Adrenal gland (tissue), 12 donors: ENCODE data around the gene TEX35. TPM values are rescaled to one million over a fixed set of nuclear protein-coding genes. Genes with fewer than 3 reads are reported as not detected.

Source experiments
- DNase-seq, 7 donors: peaks; one replicate each; pipeline ENCODE4 v3.0.0-alpha.2; 2019 to 2020
- H3K27ac ChIP-seq, 5 donors: fragments of 200-600 bp; sonication (generic) in 4 of 5; 1 replicate in 3 of 5; 2 replicates in 2 of 5; pipeline versions ENCODE4 v1.5.1 to v1.8.0; 2016 to 2020; ENCODE audit warnings: mild to moderate bottlenecking in 1 of 5
- H3K27me3 ChIP-seq: fragments of 200-600 bp; 2 replicates; pipeline ENCODE4 v1.8.0; 2021
- H3K36me3 ChIP-seq, 2 donors: fragments of 200-600 bp; replicated peaks in 1 of 2; 1 replicate in 1 of 2; 2 replicates in 1 of 2; pipeline versions ENCODE4 v1.5.1 to v1.8.0; 2018 to 2022
- H3K4me1 ChIP-seq, 2 donors: fragments of 200-600 bp; replicated peaks in 1 of 2; 1 replicate in 1 of 2; 2 replicates in 1 of 2; pipeline versions ENCODE4 v1.5.1 to v1.8.0; 2018 to 2021
- H3K4me3 ChIP-seq, 4 donors: fragments of 200-600 bp; sonication (generic) in 3 of 4; one replicate each; pipeline ENCODE4 v1.5.1; 2016 to 2018
- H3K9me3 ChIP-seq, 3 donors: fragments of 200-600 bp; sonication (generic) in 1 of 3; replicated peaks in 1 of 3; 1 replicate in 2 of 3; 2 replicates in 1 of 3; pipeline versions ENCODE4 v1.5.1 to v1.8.0; 2016 to 2021
- CTCF ChIP-seq, 6 experiments: fragments of 450-650 bp in 4 of 6; fragments of 200-600 bp in 2 of 6; sonication (generic) in 1 of 6; IDR thresholded peaks; 1 replicate in 5 of 6; 2 replicates in 1 of 6; pipeline versions ENCODE4 v1.5.1 to v1.8.0; 2016 to 2021; ENCODE audit warnings: antibody characterized with exemption in 6 of 6, mild to moderate bottlenecking in 2 of 6, moderate library complexity in 1 of 6
- POLR2A ChIP-seq, 2 donors: fragments of 450-650 bp; IDR thresholded peaks; one replicate each; pipeline ENCODE4 v1.6.1; 2017; ENCODE audit warnings: antibody characterized with exemption in 2 of 2, mild to moderate bottlenecking in 2 of 2, moderate library complexity in 1 of 2
- WGBS, 4 donors: extraction: QIAGEN DNeasy Blood & Tissue Kit in 2 of 4; methylation state at CpG; one replicate each; pipeline versions ENCODE4 v1.1.5 to v1.1.7; 2013 to 2017; 5-methylcytosine and 5-hydroxymethylcytosine counted together
- intact Hi-C, 2 donors: fragments of 100-400 bp; cut with DNase I; formaldehyde crosslinking; loops; one replicate each; pipeline versions ENCODE4 v1.14.1 to v1.15.0; 2022 to 2023
- polyA plus RNA-seq, 3 donors: library from polyadenylated mRNA; stranded (reverse); fragments of 200-250 nt in 2 of 3; fragments of 350-450 nt in 1 of 3; fragmentation: Illumina TruSeq in 1 of 3; extraction: RNeasy Lipid Tissue Mini Kit (QIAGEN cat#74804) in 1 of 3; gene quantifications; one replicate each; pipeline ENCODE4 v1.2.3, GENCODE V29; 2013 to 2014
- total RNA-seq, 9 donors: library from RNA; depleted of rRNA in 4 of 9; stranded (reverse); fragments of >200 nt in 4 of 9; fragments of 120-200 nt in 1 of 9; fragmentation: NEBNext Ultra II Directional in 1 of 9; extraction: Animal tissue kit (Norgen Biotek cat#: 25700) in 1 of 9; gene quantifications; one replicate each; pipeline versions ENCODE4 v1.1.0 to v1.2.4, GENCODE V29; 2013 to 2023
- donor health status: healthy with polysubstance abuse.
- donor health status: Bipolar disorder and iron deficiency.
- donor health status: DM: yes; HTN: yes; CAD: no.
- donor health status: DM: no; HTN: no; CAD: no.
- donor health status: DM: no; HTN: no; CAD: no.
- donor health status: DM: yes; HTN: yes; CAD: no.

TEX35 gene
- total and polyA plus RNA-seq, 12 donors = not detected

GRCh38 chr1:178564086-178564782 is 51.3 kb downstream of the TEX35 start:
- H3K9me3 ChIP-seq = no peaks in the 10 kb centered on the region
- DNase-seq = peak in 2 of 7 donors; percentile 20 to 21
- no peaks in the 10 kb centered on the region for H3K36me3 ChIP-seq
- intact Hi-C loops = no loop called here
- H3K27me3 ChIP-seq = no peaks in the 10 kb centered on the region
- TF ChIP-seq POLR2A (IDR thresholded peaks at IDR 0.05) (no peak), CTCF (IDR thresholded peaks at IDR 0.05) (no peak)
- no peak overlapping the region for H3K27ac ChIP-seq
- 56 to 66% (median 61%) methylated on average over 4 of the region's 4 CpGs for WGBS, 4 donors
- H3K4me1 ChIP-seq = peaks cover 0 to 5% of the 10 kb centered on the region in 2 donors
- H3K4me3 ChIP-seq = no peak overlapping the region

- peaks cover 0 to 5% of the 10 kb centered on the region in 2 donors for H3K4me1 ChIP-seq
- H3K9me3 ChIP-seq = no peaks in the 10 kb centered on the region
- H3K27me3 ChIP-seq = no peaks in the 10 kb centered on the region
- TF ChIP-seq POLR2A (IDR thresholded peaks at IDR 0.05) (no peak), CTCF (IDR thresholded peaks at IDR 0.05) (no peak)
- 28 to 47% (median 39%) methylated on average over 2 of the region's 2 CpGs for WGBS, 4 donors
- intact Hi-C loops = no loop called here
- DNase-seq = no peak
- no peak overlapping the region for H3K27ac ChIP-seq
- no peaks in the 10 kb centered on the region for H3K36me3 ChIP-seq
- no peak overlapping the region for H3K4me3 ChIP-seq
These were observed 51.9 kb downstream of the TEX35 start for GRCh38 chr1:178564783-178565180.

GRCh38 chr1:178565586-178565985 is 52.7 kb downstream of the TEX35 start:
- no peaks in the 10 kb centered on the region for H3K27me3 ChIP-seq

GRCh38 chr1:178566187-178566586 is 53.3 kb downstream of the TEX35 start:
- no peaks in the 10 kb centered on the region for H3K36me3 ChIP-seq
- WGBS, 4 donors = 93 to 100% (median 96%) methylated on average over 3 of the region's 3 CpGs
- intact Hi-C loops = no loop called here

More at GRCh38 chr1:178565586-178565985, 52.7 kb downstream of the TEX35 start:
- no peak overlapping the region for H3K4me3 ChIP-seq
- 44 to 73% (median 55%) methylated on average over 3 of the region's 3 CpGs for WGBS, 4 donors
- TF ChIP-seq POLR2A (IDR thresholded peaks at IDR 0.05) (no peak), CTCF (IDR thresholded peaks at IDR 0.05) (no peak)
- H3K9me3 ChIP-seq = no peaks in the 10 kb centered on the region
- H3K4me1 ChIP-seq = peaks cover 0 to 5% of the 10 kb centered on the region in 2 donors
- no peak overlapping the region for H3K27ac ChIP-seq
- H3K36me3 ChIP-seq = no peaks in the 10 kb centered on the region
- peak in 3 of 7 donors; percentile 34 to 47 (median 38) for DNase-seq
- intact Hi-C loops = no loop called here

More at GRCh38 chr1:178566187-178566586, 53.3 kb downstream of the TEX35 start:
- Histone ChIP-seq H3K27me3 (no peaks in the 10 kb centered on the region), H3K4me3 (no peak overlapping the region), H3K9me3 (no peaks in the 10 kb centered on the region), H3K27ac (no peak overlapping the region), H3K4me1 (peaks cover 0 to 5% of the 10 kb centered on the region in 2 donors)
- no peak for DNase-seq
- TF ChIP-seq CTCF (IDR thresholded peaks at IDR 0.05) (no peak), POLR2A (IDR thresholded peaks at IDR 0.05) (no peak)
